Measurements from ENCODE around the gene RTRAF. TPM values are rescaled to one million over a fixed set of nuclear protein-coding genes. Genes with fewer than 3 reads are reported as not detected.

RTRAF gene
- total RNA-seq, 1 experiment from 2014 or later, result 184 TPM

- intact Hi-C loops (cut with micrococcal nuclease; ENCODE audit: unreplicated experiment), result no loop called here
- BruUV-seq (replicated peaks), result no TSS peak
- Histone ChIP-seq H3K9me2 (ENCODE audit: insufficient read depth) (no peaks in the 10 kb centered on the region), H3K27me3 (ENCODE audit: insufficient read depth, low read depth) (no peaks in the 10 kb centered on the region), H4K20me1 (ENCODE audit: insufficient read depth) (no peaks in the 10 kb centered on the region), H3K4me3 (no peak overlapping the region), H3K4me2 (no peak overlapping the region), H3K79me2 (ENCODE audit: low read depth) (no peaks in the 10 kb centered on the region), H3K27ac (no peak overlapping the region), H3F3A (ENCODE audit: insufficient read depth, low read depth) (no peaks in the 10 kb centered on the region), H3K36me3 (ENCODE audit: low read depth) (no peaks in the 10 kb centered on the region), H3K9me3 (ENCODE audit: insufficient read depth, low read depth) (no peaks in the 10 kb centered on the region), H2AFZ (no peak overlapping the region), H3K4me1 (replicated peaks; ENCODE audit: insufficient read depth) (peaks cover 14% of the 10 kb centered on the region)
- ChIA-PET CTCF (no interaction called here), POLR2A (ENCODE audit: unreplicated experiment) (no interaction called here)
- DNase-seq, result no peak
- no peak for TF ChIP-seq EZH2 (IDR thresholded peaks at IDR 0.05; ENCODE audit: low read depth)
Measured at GRCh38 chr14:52049271-52049670, 59.9 kb downstream of the RTRAF start.

- H3K4me3 ChIP-seq, result no peak overlapping the region
- POLR2A ChIA-PET (ENCODE audit: unreplicated experiment), result interaction anchor here (0.7 kb wide), 1 partner anchor 10 kb away, joined by 3 read pairs; no protein-coding TSS in a partner anchor
- no peaks in the 10 kb centered on the region for H3K9me2 ChIP-seq (ENCODE audit: insufficient read depth)
- no peak for TF ChIP-seq EZH2 (IDR thresholded peaks at IDR 0.05; ENCODE audit: low read depth)
- no peak for TF ChIP-seq CTCF (conservative IDR thresholded peaks at IDR 0.05)
- peaks cover 9% of the 10 kb centered on the region for H3K4me1 ChIP-seq (replicated peaks; ENCODE audit: insufficient read depth)
- H3K27me3 ChIP-seq (ENCODE audit: insufficient read depth, low read depth), result no peaks in the 10 kb centered on the region
- H4K20me1 ChIP-seq (ENCODE audit: insufficient read depth), result no peaks in the 10 kb centered on the region
- H3K79me2 ChIP-seq (ENCODE audit: low read depth), result no peaks in the 10 kb centered on the region
- DNase-seq, result no peak
- H3K4me2 ChIP-seq, result no peak overlapping the region
- H3F3A ChIP-seq (ENCODE audit: insufficient read depth, low read depth), result no peaks in the 10 kb centered on the region
- no peaks in the 10 kb centered on the region for H3K9me3 ChIP-seq (ENCODE audit: insufficient read depth, low read depth)
- CTCF ChIA-PET, result no interaction called here
- intact Hi-C loops (cut with micrococcal nuclease; ENCODE audit: unreplicated experiment), result no loop called here
- no peak overlapping the region for H2AFZ ChIP-seq
- H3K27ac ChIP-seq, result no peak overlapping the region
- BruUV-seq (replicated peaks), result no TSS peak
- H3K36me3 ChIP-seq (ENCODE audit: low read depth), result no peaks in the 10 kb centered on the region
Measured at GRCh38 chr14:52049721-52050588, 60.6 kb downstream of the RTRAF start.

GRCh38 chr14:52051251-52051650 is 61.9 kb downstream of the RTRAF start:
- BruUV-seq (replicated peaks), result no TSS peak
- Histone ChIP-seq H3K27ac (no peak overlapping the region), H3F3A (ENCODE audit: insufficient read depth, low read depth) (no peaks in the 10 kb centered on the region), H3K4me1 (replicated peaks; ENCODE audit: insufficient read depth) (no peaks in the 10 kb centered on the region), H4K20me1 (ENCODE audit: insufficient read depth) (no peaks in the 10 kb centered on the region), H3K4me2 (no peak overlapping the region), H3K79me2 (ENCODE audit: low read depth) (no peaks in the 10 kb centered on the region), H3K9me3 (ENCODE audit: insufficient read depth, low read depth) (no peaks in the 10 kb centered on the region), H3K36me3 (ENCODE audit: low read depth) (no peaks in the 10 kb centered on the region), H3K9me2 (ENCODE audit: insufficient read depth) (no peaks in the 10 kb centered on the region; the same call in 1 of the 2 replicates), H3K27me3 (ENCODE audit: insufficient read depth, low read depth) (no peaks in the 10 kb centered on the region), H2AFZ (no peak overlapping the region), H3K4me3 (no peak overlapping the region)
- DNase-seq, result no peak
- CTCF ChIA-PET, result no interaction called here
- TF ChIP-seq EZH2 (IDR thresholded peaks at IDR 0.05; ENCODE audit: low read depth) (no peak), CTCF (conservative IDR thresholded peaks at IDR 0.05) (no peak)
- intact Hi-C loops (cut with micrococcal nuclease; ENCODE audit: unreplicated experiment), result no loop called here
- POLR2A ChIA-PET (ENCODE audit: unreplicated experiment), result no interaction called here

Measured in PC-9 (cell line).